ENCODE data around the gene RALBP1.

RALBP1 gene

DNA sequence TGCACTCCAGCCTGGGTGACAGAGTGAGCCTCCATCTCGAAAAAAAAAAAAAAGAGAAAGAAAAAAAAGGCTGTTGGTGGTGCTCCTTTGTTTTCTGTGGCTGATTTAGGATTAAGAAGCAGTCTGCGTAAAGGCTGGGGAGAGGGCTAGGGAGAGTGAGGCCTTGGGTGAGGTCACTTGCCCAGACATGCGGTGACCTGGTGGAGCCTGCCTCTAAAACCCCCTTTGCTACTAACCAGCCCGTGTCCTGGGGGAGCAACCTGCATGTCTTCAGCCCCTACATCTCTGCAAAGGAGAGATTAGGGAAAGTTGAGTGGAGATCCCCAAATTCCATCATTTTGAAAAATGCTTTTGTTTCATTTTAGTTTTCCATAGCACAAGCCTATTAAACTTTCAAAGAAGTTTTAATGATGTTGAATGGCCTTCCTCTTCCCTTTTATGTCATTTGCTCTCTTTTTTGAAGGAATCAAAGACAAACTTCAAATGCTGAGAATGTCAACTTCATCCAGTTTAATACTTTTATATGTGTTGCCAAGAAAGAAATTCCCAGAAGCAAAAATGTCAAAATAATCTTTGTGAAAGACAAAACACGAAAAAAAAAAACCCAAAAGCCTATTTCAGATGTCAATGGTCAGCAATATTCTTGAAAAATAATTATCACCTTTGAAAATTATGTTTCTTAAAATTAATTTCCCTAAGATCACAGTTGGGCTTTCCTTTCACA is 38.9 kb upstream of the RALBP1 start:
- H2AFZ ChIP-seq (ENCODE audit: low read length): no peak overlapping the region
- TF ChIP-seq EZH2phosphoT487 (IDR thresholded peaks at IDR 0.05; ENCODE audit: borderline replicate concordance): no peak
- TF ChIP-seq, protein P1, sequence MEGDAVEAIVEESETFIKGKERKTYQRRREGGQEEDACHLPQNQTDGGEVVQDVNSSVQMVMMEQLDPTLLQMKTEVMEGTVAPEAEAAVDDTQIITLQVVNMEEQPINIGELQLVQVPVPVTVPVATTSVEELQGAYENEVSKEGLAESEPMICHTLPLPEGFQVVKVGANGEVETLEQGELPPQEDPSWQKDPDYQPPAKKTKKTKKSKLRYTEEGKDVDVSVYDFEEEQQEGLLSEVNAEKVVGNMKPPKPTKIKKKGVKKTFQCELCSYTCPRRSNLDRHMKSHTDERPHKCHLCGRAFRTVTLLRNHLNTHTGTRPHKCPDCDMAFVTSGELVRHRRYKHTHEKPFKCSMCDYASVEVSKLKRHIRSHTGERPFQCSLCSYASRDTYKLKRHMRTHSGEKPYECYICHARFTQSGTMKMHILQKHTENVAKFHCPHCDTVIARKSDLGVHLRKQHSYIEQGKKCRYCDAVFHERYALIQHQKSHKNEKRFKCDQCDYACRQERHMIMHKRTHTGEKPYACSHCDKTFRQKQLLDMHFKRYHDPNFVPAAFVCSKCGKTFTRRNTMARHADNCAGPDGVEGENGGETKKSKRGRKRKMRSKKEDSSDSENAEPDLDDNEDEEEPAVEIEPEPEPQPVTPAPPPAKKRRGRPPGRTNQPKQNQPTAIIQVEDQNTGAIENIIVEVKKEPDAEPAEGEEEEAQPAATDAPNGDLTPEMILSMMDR (conservative IDR thresholded peaks at IDR 0.05; ENCODE audit: low read length): no peak
- H3K27me3 ChIP-seq (ENCODE audit: insufficient read depth, low read length, poor library complexity, severe bottlenecking): no peaks in the 10 kb centered on the region
- no peaks in the 10 kb centered on the region for H3K4me1 ChIP-seq (ENCODE audit: insufficient read depth, low read length, poor library complexity, severe bottlenecking)
- H3F3A ChIP-seq (ENCODE audit: low read depth): no peaks in the 10 kb centered on the region
- H3K36me3 ChIP-seq (ENCODE audit: insufficient read depth, low read length): no peaks in the 10 kb centered on the region
- H3K4me2 ChIP-seq (ENCODE audit: low read depth, low read length, poor library complexity, severe bottlenecking): no peak overlapping the region
- no peaks in the 10 kb centered on the region for H3K79me2 ChIP-seq (ENCODE audit: insufficient read depth, low read length)
- H3K9me2 ChIP-seq (replicated peaks; ENCODE audit: low read depth, low read length): no peaks in the 10 kb centered on the region
- no peaks in the 10 kb centered on the region for H3K9me3 ChIP-seq (ENCODE audit: insufficient read depth, low read depth, low read length)
- peak overlapping the region; percentile 48 for H3K9ac ChIP-seq (ENCODE audit: low read depth, low read length, poor library complexity, severe bottlenecking)
- no peak overlapping the region for H3K4me3 ChIP-seq (ENCODE audit: low read length, poor library complexity, severe bottlenecking)
- H4K20me1 ChIP-seq (ENCODE audit: insufficient read depth, low read length, poor library complexity, severe bottlenecking): no peaks in the 10 kb centered on the region

DNA sequence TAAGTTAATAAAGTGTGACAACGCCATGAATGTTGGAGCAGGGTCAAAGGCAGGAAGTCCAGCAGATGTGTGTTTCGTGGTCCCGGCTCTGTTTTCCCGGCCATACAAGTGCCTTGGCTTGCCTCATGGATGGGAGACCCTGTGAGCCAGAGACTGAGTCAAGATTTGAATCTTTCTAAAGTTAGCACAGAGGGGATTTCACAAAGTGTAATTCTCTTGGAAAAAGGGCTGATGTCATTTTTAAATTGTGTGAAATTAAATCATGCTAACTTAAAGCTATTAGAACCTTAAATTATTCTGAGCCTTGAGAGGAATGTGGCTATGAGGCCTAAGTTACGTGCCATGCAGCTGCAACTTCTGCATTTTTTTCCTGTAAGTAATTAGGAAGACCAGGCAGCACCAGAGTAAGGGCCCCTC is 38.3 kb upstream of the RALBP1 start:
- TF ChIP-seq, protein P1 (conservative IDR thresholded peaks at IDR 0.05; ENCODE audit: low read length): no peak
- no peak for TF ChIP-seq EZH2phosphoT487 (IDR thresholded peaks at IDR 0.05; ENCODE audit: borderline replicate concordance)
- H3K9ac ChIP-seq (ENCODE audit: low read depth, low read length, poor library complexity, severe bottlenecking): no peak overlapping the region
- H2AFZ ChIP-seq (ENCODE audit: low read length): no peak overlapping the region

DNA sequence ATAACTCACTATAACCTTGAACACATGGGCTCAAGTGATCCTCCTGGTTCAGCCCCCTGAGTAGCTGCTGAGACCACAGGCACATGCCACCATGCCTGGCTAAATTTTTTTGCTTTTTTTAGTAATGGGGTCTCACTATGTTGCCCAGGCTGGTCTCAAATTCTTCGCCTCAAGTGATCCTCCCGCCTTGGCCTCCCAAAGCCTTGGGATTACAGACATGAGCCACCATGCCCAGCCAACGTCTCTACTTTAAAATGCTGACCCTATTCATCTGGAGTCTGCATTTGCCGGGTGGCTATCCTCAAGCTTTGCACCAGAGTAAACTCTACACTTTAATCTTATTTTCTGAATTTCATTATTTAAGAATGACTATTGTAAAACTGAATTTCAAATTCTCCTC is 37.6 kb upstream of the RALBP1 start:
- Histone ChIP-seq H3K9me3 (ENCODE audit: insufficient read depth, low read depth, low read length) (no peaks in the 10 kb centered on the region), H4K20me1 (ENCODE audit: insufficient read depth, low read length, poor library complexity, severe bottlenecking) (no peaks in the 10 kb centered on the region), H3K36me3 (ENCODE audit: insufficient read depth, low read length) (no peaks in the 10 kb centered on the region), H3F3A (ENCODE audit: low read depth) (no peaks in the 10 kb centered on the region), H3K4me2 (ENCODE audit: low read depth, low read length, poor library complexity, severe bottlenecking) (no peak overlapping the region), H3K9ac (ENCODE audit: low read depth, low read length, poor library complexity, severe bottlenecking) (no peak overlapping the region), H3K27me3 (ENCODE audit: insufficient read depth, low read length, poor library complexity, severe bottlenecking) (no peaks in the 10 kb centered on the region), H3K4me1 (ENCODE audit: insufficient read depth, low read length, poor library complexity, severe bottlenecking) (no peaks in the 10 kb centered on the region), H2AFZ (ENCODE audit: low read length) (no peak overlapping the region), H3K4me3 (ENCODE audit: low read length, poor library complexity, severe bottlenecking) (no peak overlapping the region), H3K9me2 (replicated peaks; ENCODE audit: low read depth, low read length) (no peaks in the 10 kb centered on the region), H3K79me2 (ENCODE audit: insufficient read depth, low read length) (no peaks in the 10 kb centered on the region)
- TF ChIP-seq, protein P1 (conservative IDR thresholded peaks at IDR 0.05; ENCODE audit: low read length): no peak
- no peak for TF ChIP-seq EZH2phosphoT487 (IDR thresholded peaks at IDR 0.05; ENCODE audit: borderline replicate concordance)

More for the DNA sequence above, 38.3 kb upstream of the RALBP1 start:
- Histone ChIP-seq H3K4me1 (ENCODE audit: insufficient read depth, low read length, poor library complexity, severe bottlenecking) (no peaks in the 10 kb centered on the region), H3K36me3 (ENCODE audit: insufficient read depth, low read length) (no peaks in the 10 kb centered on the region), H3F3A (ENCODE audit: low read depth) (no peaks in the 10 kb centered on the region), H3K4me3 (ENCODE audit: low read length, poor library complexity, severe bottlenecking) (no peak overlapping the region), H3K9me2 (replicated peaks; ENCODE audit: low read depth, low read length) (no peaks in the 10 kb centered on the region), H3K4me2 (ENCODE audit: low read depth, low read length, poor library complexity, severe bottlenecking) (no peak overlapping the region), H3K9me3 (ENCODE audit: insufficient read depth, low read depth, low read length) (no peaks in the 10 kb centered on the region), H4K20me1 (ENCODE audit: insufficient read depth, low read length, poor library complexity, severe bottlenecking) (no peaks in the 10 kb centered on the region), H3K27me3 (ENCODE audit: insufficient read depth, low read length, poor library complexity, severe bottlenecking) (no peaks in the 10 kb centered on the region), H3K79me2 (ENCODE audit: insufficient read depth, low read length) (no peaks in the 10 kb centered on the region)

Measured in Loucy (cell line).